ENCODE measurements around the gene TSKS.
"Not testable (repeated sequence)": the region's sequence is repeated elsewhere in the genome, so short reads cannot be mapped to it uniquely, and the experiment has no call there.

Gene TSKS

DNA sequence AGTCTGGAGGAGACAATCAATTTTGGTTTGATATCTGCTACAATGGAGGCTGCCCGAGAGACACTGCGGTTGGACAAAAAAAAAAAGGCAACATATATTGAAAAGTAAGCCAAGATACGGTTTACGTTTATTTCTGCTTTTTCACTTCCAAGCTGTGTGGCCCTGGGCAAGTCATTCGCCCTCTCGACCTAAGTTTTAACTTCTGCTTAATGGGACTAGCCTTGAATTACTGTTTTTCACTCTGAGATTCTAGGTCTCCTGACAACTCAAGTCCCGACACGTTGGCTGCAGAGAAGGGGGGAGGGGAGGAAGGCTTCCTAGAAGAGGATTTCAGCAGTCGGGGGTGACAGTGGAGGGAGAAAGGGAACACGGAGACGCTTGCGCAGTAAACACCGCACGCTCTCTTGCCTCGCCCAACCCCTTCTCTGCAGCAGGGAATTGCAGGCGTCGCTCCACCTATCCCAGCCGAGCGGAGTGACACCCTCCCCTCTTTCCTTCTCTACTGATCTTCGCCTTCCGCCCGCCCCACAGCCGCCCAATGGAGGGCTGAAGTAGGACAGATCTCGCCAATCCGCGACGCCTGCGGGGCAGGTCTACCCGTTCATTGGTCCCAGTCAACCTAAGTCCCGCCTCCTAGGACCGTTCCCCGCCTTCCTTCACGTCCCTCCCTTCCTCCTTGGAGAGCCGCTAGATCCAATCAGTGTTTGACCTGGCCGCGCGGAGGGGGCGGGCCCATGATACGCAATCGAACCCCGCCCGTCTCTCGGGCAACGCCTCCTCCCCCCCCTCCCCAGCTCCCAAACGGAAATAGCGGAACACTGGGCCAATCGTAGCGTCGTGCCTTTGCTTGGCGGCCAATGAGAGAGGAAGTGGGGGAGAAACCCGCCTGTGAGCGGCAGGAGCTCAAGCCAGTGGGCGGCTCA lies 3.2 kb upstream of the TSKS start:
- peak; percentile 99 for DNase-seq

GRCh38 chr19:49764341-49764740 lies 1.2 kb upstream of the TSKS start:
- no peak for DNase-seq

DNA sequence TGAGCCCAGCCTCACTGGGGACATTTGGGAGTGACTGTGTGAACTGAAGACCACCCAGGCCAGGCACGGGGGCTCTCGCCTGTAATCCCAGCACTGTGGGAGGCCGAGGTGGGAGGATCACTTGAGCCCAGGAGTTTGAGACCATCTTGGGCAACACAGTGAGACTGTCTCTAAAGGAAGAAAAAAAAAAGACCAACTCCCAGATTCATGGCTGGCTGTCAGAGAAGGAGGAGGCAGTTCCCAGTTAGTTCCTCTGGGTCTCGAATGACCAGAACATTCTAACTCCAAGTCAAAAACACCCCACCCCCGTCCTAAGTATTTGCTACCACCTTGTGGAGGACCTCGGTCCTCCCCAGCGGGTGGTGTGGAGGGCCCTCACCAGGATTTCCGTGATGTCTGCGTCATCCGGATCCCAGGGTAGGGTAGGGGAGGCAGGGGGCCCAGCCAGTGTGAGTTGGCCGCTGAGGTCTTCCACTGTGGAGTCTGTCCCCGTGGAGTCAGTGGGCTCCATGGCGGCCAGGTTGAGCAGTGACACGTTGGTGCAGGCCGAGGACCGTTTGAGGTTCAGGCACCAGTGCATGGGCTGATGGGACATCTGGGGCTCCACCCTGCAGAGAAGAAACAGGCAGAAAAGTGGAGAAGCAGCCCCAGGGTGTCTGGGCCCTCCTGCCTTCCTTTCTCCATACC lies 1.3 kb downstream of the TSKS start:
- no peak for DNase-seq

DNA sequence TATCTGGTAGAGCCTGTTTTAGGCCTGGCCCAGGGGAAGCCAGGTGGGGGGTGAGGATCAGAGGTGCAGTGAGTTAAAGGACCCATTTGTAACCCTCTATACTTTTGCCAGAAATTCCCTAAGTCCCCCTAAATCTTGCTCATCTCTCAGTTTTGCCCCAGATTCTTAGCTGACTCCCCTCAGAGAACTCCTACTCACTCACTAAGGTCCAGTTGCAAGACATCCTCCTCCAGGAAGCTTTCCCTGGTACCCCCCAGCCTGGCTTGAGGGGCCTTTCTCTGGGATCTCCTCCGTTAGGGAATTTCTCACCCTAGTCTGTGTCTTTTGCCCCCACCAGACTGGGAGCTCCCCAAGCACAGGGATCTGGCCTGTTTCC lies 1.9 kb downstream of the TSKS start:
- DNase-seq: no peak

DNA sequence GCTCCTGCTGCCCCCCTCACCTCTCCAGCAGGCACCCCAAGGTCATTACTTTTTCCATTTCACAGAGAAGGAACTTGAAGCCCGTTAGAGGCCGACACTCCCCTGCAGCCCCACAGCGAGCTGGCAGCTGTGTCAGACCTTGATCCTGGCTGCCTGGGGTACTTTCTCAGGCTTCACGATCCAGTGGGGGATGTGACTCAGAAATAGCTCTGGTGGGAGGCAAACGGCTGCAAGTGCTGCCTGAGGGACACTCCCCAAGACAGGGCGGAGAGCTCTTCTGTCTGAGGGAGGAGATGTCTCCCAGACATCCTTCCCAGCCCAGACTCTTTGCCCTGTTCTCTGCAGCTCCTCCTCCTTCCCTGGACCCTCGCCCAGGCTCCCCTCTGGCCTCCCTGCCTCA lies 4.8 kb downstream of the TSKS start:
- no peak for DNase-seq

DNA sequence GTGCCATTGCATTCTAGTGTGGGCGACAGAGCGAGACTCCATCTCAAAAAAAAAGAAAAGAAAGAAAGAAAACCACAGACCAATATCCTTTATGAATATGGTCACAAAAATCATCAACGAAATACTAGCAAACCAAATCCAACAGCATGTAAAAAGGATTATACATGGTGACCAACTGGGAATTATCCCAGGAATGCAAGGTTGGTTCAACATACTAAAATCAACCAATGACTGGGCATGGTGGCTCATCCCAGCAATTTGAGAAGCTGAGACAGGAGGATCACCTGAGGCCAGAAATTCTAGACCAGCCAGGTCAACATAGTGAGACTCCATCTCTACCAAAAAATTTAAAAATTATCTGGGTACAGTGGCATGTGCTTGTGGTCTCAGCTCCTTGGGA lies 7.2 kb downstream of the TSKS start:
- DNase-seq: no peak

DNA sequence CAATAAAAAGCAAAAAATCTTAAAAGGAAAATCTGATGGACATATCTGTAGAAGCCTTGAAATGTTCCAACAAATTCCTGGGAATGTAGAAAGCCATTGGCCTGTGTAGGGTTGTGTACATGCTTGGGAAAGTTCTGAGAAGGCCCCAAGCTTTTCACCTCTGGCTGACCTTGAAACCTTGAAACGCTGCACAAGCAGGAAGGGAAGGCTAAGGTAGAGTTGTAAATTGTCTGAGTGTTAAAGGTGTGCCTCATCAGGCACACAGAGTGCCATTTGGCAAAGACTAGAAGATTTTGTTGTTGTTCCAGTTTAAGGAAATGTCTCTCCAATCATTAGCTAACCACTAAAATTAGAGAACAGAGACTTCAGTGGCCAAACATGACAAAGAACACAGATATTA lies 10.4 kb downstream of the TSKS start:
- no peak for DNase-seq

- DNase-seq: no peak
Measured at GRCh38 chr19:49749771-49750170, 13.3 kb downstream of the TSKS start.

- peak; percentile 23 for DNase-seq
Measured at GRCh38 chr19:49749055-49749716, 13.9 kb downstream of the TSKS start.

DNA sequence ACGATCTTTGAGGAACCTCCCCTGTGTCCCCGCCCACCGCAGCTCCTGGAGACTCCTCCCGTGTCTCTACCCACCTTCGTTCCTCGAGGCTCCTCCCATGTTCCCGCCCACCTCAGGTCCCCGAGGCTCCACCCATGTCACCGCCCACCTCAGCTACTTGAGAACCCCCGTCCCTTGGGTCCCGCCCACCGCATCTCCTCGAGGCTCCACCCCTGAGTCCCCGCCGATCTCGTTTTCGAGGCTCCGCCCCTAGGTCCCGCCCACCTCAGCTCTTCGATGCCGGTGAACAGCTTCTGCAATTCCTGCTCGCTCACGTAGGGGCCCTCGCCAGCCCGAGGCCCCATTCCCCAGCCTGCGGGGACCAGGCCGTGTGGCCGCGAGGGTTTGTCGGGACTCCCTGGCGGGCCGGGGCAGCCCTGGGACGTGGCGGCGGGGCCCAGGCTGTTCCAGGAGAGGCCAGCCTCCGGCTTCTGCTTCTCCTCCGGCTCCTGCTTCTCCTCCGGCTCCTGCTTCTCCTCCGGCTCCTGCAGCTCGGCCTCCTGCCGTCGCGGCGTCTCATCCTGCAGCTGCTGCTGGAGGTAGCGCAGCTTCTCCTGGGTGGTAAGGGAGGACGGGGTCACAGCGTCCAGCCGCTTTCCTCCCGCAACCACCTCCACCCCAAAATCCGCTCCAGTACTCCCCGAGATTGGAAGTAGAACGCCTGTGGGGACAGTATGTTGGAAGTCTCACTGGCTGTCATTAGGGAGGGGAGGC lies 16.7 kb downstream of the TSKS start:
- peak; percentile 41 for DNase-seq

GRCh38 chr19:49744946-49745381 lies 18.1 kb downstream of the TSKS start:
- no peak for DNase-seq

DNA sequence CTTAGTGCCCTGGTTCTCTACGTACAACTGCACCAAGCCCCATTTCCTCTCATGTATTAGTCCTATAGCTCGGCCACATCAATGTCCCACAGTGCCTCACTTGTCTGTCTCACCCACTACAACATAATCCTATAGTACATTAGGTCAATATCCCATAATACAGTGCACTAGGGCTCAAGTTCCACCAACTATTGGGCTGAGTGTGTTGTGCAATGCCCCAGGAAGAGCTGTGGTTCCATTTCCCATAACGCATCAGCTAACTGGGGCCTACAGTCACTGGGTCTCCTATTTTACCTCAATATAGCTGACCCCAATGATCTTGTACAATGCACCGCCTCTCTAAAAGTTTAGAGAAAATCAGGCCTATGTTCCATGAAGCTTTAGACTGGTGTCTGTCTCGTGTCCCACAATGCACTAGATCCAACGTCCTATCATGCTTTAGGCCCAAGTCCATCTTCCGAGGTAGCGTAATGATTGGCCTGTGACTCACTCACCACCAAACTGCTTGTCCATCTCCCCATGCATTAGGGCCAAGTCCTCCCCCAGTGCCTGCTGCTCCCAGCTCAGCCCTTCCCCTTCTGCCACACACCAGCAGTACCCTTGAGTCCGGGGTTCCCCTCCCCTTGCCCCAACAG lies 21.8 kb downstream of the TSKS start:
- DNase-seq: no peak

GRCh38 chr19:49739933-49740332 lies 23.2 kb downstream of the TSKS start:
- no peak for DNase-seq

- DNase-seq: no peak
Measured at GRCh38 chr19:49739098-49739497, 24.0 kb downstream of the TSKS start.

DNA sequence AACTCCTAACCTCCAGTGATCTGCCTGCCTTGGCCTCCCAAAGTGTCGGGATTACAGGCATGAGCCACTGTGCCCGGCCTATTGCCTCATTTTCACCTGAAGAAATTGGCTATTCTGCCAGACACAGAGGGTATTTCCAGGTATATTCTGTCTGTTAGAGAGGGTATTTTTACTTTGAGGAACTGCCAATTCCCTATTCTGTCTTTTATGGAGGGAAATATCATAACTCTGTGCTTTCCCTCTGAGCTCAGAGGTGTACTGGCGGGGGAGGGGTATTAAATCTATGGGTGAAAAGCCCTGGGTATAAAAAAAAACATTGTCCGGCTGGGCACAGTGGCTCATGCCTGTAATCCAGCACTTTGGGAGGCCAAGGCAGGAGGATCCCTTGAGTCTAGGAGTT lies 24.8 kb downstream of the TSKS start:
- no peak for DNase-seq

DNA sequence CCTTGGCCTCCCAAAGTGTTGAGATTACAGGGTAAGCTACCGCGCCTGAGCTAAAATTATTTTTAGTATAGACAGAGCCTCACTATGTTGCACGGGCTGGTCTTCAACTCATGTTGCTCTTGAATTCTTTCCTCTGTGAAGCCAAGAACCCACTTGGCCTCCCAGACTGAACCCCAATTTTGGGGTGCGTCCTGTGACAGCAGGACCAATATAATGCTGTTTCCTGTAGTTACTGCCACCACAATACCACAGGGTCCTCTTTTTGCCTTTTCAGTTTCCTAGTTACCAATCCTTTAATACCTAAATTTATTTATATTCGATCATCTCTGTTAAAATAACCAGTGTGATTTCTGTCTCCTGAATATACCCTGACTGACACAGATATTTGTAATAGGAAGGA lies 32.9 kb downstream of the TSKS start:
- DNase-seq: no peak

GRCh38 chr19:49727217-49728030 lies 35.7 kb downstream of the TSKS start:
- DNase-seq: no peak

GRCh38 chr19:49719420-49719819 lies 43.7 kb downstream of the TSKS start:
- DNase-seq: not testable (repeated sequence)

DNA sequence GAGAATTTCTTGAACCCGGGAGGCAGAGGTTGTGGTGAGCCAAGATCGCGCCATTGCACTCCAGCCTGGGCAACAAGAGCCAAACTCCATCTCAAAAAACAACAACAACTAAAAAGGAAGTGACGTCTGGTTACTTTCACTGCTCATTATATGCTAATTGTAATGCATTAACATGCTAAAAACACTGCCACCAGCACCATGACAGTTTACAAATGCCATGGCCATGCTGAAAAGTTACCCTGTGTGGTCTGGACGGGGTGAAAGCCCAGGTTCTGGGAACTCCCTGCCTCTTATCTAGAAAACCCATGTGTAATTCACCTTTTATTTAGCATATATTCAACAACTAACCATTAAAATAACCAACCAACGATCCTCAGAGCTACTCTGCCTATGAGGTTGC lies 44.1 kb downstream of the TSKS start:
- no peak for DNase-seq

- no peak for DNase-seq
Measured at GRCh38 chr19:49718511-49718910, 44.6 kb downstream of the TSKS start.

DNA sequence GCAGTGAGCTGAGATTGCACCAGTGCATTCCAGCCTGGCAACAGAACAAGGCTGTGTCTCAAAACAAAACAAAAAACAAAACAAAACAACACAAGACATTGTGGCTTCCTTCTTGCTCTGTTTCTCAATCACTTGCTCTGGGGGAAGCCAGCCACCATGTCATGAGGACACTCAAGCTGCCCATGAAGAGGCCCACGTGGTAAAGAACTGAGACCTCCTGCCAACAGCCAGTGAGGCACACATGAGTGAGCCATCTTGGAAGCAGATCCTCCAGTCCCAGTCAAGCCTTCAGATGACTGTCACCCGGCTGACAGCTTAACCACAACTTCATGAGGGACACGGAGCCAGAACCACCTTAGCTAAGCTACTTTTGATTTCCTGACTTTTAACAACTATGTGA lies 47.0 kb downstream of the TSKS start:
- peak; percentile 11 for DNase-seq
